HUDEP-2 (cell line): ENCODE results near the gene HECTD3.
A peak's percentile ranks its signal among the peaks of the same experiment; 100 is the strongest.

Experiments used
- DNase-seq, 76 experiments: peaks; one replicate each; lab custom pipeline; 2025; ENCODE audit not compliant: unreplicated experiment in 76 of 76; lab: John Stamatoyannopoulos, UW

The HECTD3 gene

DNA sequence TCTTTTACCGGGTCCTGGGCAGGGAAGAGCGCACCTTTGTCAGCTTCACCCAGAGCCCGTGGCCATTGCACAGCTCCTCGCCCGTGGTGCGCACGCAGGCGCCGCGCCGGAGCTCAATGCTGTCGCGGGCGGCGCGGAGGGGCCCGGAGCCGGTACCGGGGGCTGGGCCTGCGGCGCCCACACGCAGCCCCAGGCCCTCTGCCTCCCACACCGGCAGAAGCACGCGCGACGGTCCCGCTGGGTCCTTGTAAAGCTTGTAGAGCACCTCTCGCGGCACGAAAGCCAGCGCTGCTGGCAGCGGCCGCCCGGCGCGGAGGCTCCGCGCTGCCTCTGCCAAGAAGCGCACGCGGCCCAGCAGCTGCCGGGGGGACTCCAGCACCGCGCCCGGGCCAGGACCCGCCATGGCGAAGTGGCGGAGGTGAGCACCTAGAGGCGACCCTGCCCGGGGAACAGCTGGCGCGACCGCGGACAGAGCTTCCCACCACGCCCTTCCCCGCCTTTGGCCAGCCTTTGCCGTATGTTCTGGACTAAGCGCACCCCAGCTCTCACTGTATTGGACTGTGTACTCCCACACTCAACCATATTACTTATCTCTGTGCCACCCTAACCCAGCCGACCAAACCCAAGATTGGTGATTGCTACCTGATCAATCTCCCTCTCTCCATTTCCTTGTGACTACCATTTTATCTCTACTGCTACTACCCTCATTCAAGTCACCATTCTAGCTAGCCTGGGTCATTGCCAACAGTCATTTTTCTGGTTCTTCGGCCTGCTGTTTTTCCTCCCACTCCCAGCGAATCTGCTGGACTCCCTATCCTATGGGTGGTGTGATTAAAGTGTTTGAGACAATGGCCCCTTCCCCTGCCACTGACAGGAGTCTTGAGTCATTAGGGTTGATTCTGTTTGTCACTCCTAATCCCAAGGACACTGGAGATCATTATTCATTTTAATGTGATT lies at the start of gene HECTD3:
HECTD3 (minus strand) TSS at position 470 of the 957 bp plus-strand sequence; CDS start at position 403, 67 bp downstream.
- peak in 71 of 76 experiments; percentile 27 to 87 (median 72) for DNase-seq

DNA sequence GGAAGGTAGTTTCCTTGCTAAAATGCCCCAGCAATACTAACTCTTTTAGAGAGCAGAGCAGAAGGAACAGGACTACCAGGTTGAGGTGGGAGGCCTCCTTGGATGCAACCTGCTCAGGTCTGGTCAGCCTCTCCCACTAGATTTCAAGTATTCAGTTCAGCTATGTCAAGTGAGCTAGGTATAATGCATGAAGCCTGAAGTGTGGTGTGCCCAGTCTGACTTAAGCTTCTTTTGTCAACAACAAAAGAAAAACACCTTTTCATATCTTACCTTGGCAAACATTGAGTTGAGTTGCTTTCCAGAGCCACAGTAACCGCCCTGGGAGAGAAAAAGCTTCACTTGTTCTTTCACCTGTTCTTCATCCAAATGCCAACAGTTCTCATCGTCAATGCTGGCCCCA lies 48.7 kb upstream of the HECTD3 start:
- DNase-seq, result no peak

DNA sequence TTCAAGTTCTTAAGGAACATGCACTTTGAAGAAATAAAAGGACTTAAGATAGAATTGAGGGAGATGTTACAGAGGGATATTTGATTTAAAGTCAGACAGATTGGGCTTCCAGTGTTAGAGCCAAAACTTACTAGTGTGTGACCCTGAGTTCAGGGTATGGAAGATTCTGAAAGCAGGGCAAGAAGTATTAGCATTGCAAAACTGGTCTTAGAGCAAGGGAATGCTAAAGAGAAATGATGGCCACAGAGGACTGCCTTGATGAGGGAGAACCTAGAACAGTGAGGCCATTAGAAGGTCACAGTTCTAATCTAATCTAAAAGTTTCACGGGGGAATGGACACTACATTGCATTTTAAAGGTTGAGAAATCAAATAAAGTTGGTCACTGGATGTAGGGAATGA lies 46.4 kb upstream of the HECTD3 start:
- no peak for DNase-seq

DNA sequence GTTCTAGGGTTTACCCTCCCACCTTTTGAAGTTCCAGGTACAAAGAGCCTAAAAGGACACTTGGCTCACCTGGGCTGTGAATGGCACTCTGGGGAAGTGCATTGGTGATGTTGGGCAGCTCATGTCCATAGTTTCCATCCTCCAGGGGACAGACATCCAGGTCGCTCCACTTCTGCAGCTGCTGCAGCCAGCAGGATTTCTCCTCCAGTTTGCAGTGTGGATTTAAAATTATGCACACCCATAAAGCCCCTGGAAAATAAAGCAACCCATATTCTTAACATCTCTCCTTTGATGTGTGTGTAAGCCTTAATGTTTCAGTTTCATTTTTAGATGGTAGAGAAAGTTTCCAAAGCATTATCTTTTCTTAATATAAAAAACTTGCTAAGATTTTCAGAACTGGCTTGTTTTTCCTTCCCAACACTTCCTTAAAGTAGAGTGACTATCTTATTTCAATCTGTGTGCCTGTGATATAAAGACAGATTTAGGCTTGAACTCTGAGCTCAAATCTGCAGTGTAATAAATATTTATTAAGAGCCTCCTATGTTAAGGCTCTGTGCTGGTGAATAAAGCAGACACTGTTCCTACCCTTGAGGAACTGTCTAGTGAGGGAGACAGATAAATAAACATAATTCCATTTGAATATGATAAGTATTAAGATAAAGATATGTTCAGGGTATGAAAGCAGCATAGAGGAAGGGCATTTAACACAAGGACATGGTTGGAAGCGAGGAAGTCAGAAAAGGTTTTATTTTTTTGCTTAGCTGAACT lies 40.1 kb upstream of the HECTD3 start:
- no peak for DNase-seq

DNA sequence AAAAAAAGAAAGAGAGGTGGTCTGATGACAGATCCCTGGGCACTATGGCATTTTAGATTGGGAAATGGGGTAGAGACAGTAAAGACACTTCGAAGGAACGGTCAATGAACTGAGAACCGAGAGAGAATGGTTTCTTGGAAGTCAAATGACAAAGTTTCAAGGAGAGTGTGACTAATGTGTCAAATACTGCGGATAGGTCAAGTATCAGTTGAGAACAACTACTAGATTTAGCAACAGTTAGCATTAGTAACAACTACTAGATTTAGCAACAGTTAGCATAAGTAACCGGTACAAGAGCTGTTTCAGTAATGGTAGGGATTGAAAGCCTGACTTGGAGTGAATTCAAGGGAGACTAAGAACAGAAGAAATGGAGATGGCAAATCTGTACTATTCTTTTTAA lies 35.9 kb upstream of the HECTD3 start:
- DNase-seq, result no peak

DNA sequence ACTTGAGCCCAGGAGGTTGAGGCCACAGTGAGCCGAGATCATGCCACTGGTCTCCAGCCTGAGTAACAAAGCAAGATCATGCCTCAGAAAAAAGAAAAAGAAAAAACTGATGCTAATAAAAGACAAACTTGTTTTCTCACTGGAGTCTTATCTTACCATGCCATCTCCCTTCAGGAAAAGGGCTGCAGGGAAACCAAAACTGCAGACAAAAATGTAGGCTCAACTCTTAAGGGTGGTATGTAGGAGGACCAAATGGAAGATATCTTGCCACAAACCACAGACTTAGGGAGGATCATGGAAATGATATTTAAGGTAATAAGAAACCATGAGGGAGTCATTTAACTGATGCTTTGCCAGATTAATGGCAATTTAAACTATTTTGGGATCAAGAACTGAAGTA lies 33.8 kb upstream of the HECTD3 start:
- no peak for DNase-seq

DNA sequence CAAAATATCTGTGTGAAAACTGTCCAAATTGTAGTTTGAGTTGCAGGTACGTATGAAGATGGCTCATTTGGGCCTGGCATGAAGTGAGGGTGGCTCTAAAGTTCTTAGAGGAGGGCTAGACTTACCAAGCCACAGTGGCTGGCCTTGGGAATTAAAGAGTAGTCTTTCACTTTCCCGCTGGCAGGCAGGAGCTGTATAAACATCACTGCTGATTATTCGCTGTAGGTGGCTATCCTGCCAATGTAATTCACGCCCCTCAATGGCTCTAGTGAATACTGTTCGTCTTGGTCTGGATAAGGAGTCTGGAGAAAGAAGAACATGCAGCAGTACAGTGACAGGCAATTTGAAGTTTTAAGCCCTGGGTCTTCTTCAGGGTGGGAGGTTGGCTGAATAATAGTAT lies 32.0 kb upstream of the HECTD3 start:
- DNase-seq, result no peak

DNA sequence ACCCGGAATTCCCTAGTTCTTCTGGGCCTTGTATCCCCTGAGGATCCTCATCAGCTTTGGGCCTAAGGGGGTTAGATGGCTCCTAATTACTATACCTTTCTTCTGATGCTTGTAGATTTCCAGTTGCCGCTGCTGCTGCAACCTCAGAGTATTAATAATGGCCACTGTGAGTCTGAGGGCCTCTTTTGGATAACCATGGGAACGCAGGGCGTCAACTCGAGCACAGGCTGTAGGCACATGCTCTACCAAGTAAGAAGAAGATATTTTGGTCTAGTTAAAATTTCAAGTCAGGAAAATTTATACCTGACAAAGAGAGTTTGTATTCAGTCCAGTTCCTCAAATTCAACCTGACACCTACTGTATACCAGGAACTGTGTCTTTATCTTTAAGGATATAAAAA lies 29.2 kb upstream of the HECTD3 start:
- DNase-seq, result no peak

DNA sequence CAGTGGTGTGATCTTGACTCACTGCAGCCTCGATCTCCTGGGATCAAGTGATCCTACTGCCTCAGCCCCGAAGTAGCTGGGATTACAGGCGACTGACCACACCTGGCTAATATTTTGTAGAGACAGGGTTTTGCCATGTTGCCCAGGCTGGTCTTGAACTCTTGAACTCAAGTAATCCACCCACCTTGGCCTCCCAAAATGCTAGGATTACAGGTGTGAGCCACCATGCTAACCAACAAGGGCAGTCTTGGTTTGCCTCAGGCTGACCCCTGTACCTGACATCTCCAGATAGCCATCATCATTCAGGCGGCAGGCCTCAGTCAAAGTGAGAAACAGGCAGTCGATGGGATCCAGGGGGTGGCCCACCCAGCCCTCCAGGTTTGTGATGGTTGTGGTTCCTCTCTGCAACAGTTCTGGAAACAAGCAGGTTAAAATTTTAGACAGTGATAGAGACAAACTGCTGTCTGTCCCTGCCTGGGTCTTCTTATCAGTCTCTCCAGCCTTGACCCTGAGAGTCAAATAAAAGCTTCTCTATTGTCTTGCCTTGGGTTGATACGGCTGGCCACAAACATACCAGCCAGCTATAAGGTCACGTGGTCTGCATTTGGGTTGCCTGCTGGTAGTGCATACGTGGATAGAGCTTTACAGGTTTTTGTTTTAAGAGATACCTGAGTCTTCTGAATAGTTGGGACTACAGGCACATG lies 27.7 kb upstream of the HECTD3 start:
- peak in 74 of 76 experiments; percentile 18 to 92 (median 74) for DNase-seq

DNA sequence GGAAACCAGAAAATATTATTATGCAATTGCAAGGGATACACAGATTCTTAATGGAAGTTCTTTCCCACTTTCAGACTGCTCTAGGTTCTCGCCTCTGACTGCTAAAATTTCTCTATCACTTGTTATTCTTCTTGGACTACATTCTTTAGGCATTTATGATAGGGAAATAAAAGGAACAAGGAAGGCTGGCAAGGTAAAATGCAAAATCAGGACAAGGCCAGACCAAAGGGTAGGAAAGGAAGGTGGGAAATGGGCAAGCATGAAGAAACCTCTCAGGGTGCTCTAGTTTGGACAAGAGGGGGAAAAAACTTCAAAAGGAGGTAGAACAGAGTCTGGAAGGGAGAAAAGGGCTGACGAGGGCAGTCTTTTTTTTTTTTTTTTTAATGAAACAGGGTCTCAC lies 27.1 kb upstream of the HECTD3 start:
- no peak for DNase-seq

DNA sequence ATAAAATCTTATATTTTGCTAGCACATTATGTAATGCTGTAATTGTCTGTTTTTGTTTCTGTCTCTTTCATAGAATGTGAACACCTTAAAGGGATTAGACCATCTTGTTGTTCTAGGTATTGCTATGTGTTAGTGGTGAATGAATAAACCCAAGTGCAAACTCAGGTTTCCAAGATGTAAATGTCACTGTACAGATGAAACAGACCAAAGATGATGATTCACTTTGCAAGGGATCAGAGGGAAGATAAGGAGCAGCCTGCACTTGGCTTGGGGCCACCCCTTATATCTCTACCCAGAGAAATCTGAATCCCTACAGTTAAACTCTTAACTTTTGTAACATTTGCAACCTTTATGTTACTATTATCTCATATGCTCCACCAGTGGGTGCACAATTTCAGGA lies 26.3 kb upstream of the HECTD3 start:
- peak in 69 of 76 experiments; percentile 4 to 83 (median 54) for DNase-seq

DNA sequence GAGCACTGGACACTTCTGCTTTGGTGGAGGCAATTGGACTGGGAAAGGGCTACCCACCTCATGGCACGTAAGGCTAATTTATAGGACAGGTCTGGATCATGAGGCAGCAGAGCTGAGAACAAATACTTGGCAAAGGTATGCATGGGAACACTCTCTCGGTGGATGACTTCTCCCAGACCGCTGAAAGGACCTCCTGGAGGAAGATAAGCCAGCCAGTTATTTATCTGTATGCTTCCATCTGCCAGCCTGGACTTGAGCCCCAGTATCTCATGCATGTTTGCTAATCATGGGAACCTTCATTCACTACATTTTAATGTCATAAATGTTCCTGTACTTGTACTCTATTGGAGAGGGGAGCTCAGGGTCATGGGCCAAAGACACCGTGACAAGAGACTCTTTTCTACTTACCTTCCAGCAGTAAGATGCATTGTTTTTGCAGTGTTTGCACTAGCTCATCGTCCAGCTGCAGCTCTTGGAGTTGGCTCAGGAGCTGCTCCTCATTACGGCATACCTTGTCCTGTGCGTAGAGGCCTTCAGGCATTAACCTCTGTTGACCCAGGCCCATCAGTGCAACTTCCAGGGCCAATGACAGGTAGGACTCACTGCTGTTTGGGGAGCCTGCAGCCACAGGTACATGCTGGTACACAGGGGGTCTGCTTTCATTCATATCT lies 24.6 kb upstream of the HECTD3 start:
- peak in 73 of 76 experiments; percentile 21 to 88 (median 64) for DNase-seq

DNA sequence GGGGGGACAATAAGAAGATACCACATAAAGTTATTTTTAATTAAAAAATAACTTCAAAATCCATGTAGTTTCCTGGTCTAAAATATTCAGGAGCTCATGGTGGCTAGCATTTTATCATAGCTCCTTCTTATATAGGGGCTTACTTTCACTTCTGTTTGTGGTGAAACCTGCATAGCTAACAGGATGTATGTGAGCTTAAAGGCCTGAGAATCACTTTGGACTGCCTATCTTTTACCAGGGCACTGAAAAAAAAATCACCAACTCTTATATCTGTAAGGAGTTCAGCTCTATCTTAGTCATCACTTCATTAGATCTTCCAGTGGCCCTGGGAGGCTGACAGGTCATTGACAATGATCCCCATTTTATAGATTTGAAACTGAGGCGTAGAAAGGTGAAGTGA lies 22.2 kb upstream of the HECTD3 start:
- DNase-seq, result peak in 1 of 76 experiments; percentile 13

DNA sequence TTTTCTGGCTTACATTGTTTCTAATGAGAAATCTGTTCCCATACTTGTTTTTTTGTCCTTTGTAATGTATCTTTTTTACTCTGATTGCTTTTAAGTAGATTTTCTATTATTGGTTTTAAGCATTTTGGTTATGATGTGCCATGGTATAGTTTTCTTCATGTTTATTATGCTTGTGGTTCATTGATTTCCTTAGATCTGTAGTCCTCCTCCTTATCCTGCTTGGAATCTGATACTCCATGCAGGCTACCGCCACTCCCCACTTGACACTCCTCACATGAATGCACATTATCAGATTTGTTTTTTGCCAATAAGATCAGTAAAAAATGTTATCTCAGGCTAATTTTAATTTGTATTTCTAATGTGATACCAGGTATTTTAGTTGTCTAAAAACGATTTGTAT lies 21.7 kb upstream of the HECTD3 start:
- DNase-seq, result no peak

DNA sequence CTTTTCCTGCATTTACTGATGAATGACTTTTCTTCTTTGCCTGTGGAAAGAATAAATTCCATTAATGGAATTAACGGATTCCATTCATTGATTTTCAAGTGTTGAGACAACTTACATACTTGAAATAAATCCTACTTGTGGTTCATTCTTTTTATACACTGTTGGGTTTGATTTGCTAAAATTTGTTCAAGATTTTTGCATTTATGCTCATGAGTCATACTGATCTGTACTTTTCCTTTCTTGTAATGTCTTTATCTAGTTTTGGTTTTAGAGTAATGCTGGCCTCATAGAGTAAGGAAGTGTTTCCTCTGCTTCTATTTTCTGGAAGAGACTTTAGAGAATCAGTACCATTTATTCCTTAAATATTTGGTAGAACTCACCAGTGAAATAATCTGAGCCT lies 15.3 kb upstream of the HECTD3 start:
- no peak for DNase-seq

DNA sequence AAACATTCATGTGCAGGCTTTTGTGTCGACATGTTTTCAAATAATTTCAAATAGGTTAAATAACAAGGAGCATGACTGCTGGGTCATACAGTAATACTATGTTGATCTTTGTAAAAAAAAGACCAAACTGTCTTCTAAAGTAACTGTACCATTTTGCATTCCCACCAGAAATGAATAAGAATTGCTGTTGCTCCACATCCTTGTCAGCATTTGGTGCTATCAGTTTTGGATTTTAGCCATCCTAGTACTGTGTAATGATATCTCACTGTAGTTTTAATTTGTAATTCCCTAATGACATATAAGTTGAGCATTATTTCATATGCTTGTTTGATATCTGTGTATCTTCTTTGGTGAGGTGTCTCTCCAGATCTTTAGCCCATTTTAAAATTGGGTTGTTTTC lies 12.5 kb upstream of the HECTD3 start:
- no peak for DNase-seq

DNA sequence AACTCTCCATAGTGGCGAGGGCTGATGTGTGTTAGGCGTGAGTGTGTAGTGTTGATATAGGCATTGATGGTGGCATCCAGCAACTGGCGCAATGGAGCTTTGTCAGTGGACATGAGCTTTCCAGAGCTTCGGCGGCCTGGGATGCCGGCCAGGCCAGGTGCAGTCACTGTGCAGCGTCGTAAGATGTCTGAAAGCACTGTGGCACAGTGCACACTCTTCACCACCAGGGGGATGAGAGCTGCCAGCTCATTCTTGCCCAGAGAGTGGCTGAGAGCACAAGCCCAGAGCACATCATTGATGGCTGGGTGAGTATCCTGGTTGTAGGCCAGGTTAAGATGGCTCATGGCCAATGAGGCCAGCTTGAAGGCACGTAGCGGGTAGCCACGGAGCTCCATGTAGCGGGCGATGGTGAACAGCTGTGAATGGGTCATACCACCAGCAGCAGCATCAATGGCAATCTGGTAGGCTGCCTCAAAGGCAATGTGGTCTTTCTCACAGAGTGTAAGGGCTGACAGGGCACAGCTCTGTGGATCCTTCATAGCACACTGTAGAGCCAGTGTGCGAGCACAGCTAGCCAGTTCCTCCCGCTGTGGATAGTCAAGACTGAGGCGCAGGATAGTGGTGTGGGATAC lies 7.6 kb upstream of the HECTD3 start:
- peak in 56 of 76 experiments; percentile 14 to 75 (median 40) for DNase-seq

DNA sequence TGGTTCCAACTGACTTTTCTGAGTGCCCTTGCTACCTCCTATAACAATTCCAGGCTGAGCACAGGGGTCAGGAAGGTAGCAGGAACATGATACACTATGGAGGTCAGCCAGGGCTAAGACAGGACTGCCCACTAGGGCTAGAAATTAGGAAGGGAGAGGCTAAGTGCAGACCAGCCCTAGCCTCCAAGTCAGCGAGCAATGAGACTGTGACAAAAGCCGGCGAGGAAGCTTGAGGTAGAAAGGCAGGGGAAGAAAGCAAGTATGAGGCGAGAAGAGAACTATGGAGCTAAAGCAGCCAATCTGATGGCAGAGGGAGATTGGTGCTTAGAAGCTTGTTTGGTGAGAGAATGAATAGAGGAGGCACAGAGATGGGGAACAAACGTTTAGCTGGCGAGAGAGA lies 5.6 kb upstream of the HECTD3 start:
- DNase-seq, result no peak

DNA sequence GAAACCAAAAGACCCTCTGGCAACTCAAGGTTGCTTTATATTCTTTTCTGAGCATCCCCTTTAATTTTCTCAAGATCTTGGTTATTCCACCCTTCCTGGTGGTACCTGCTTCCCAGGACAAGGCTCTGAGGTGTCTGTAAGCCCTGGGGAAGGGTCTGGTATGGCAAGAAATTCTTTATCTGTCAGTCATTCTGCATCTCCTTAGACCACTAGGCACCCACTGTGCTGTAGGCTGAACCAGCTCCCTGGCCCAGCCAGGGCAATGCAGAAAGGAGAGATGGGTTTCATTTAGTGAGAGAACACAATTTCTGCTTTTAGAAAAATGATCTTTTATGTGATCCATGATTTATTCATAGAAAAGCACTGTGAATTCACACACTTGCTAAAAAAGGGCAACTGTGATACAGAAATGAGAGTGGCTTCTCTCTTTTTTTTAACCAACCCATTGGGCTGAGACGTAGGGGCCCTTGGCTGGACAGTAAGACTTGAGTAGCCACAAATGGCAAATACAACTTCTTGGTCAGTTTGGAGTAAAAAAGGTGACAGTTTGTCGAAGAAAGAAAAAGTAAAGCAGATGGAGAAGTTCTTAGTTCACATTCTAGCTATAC lies 5.1 kb upstream of the HECTD3 start:
- DNase-seq, result peak in 3 of 76 experiments; percentile 3 to 8 (median 4)

DNA sequence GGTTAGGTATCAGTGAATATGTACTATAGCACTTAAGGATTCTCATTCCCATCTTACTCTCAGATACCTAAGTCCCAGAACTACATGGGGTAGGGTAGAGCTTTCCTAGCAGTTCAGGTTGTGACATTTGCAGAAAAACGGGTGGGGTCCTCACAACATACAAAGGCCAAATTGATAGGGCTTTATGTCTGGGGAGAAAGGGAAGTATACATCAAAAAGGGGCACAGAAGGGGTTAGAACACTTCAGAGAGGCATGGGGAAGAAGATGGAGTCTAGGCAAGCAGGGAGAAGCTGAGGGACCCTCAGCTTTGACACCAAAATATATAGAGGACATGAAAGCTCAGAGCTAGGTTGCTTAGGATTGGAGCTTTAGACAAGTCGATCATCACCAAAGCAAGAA lies 4.6 kb upstream of the HECTD3 start:
- DNase-seq, result no peak
